DND-41 (cell line): ENCODE data around the gene RELT.

Experiments
- CTCF ChIP-seq: IDR thresholded peaks from 2 replicates; pipeline ENCODE4 v1.5.1; 2012; ENCODE audit warnings: borderline replicate concordance, low read length, moderate library complexity, mild to moderate bottlenecking; ENCODE audit not compliant: poor library complexity, severe bottlenecking; ENCODE audit errors: extremely low read depth
- EZH2 ChIP-seq: IDR thresholded peaks from 3 replicates; pipeline ENCODE4 v1.6.1; 2012; ENCODE audit warnings: borderline replicate concordance, low read depth, mild to moderate bottlenecking, moderate library complexity, low read length, inconsistent platforms; ENCODE audit not compliant: severe bottlenecking

- TF ChIP-seq CTCF (no peak), EZH2 (no peak)
Observed at GRCh38 chr11:73327812-73328364, 48.3 kb upstream of the RELT start.
